ENCODE data around the gene SNRNP200. TPM values are rescaled to one million over a fixed set of nuclear protein-coding genes. Genes with fewer than 3 reads are reported as not detected.
"Not testable (repeated sequence)": the region's sequence is repeated elsewhere in the genome, so short reads cannot be mapped to it uniquely, and the experiment has no call there.

Gene SNRNP200
- total RNA-seq, 4 donors from 2014 or later = 75.8 to 150 (median 110) TPM

DNA sequence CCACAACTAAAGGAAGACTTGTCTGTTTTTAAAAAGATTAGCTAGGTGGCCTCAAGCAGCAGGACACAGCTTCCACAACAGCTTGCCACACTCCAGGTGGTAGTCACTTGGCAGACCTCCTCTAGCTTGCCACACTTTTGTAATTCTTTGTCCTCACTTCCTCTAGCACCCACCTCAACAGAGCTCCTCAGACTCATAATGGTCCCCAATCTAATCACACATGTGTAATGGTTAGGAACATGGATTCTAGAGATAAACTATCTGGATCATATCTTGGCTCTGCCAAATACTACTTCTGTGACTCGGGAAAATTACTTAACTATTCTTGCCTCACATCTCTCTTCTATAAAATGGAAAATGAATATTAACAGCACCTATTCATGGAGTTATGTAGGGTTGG, 3.5 kb downstream of the SNRNP200 start:
- peaks cover 70% of the 10 kb centered on the region for H3K36me3 ChIP-seq

GRCh38 chr2:96296925-96297324, 8.4 kb downstream of the SNRNP200 start:
- 73% methylated on average over 5 of the region's 5 CpGs for WGBS
- DNase-seq (ENCODE audit: low spot score in 2 of 2) = no peak
- H3K9me3 ChIP-seq = no peaks in the 10 kb centered on the region
- no peaks in the 10 kb centered on the region for H3K4me1 ChIP-seq
- no peaks in the 10 kb centered on the region for H3K27me3 ChIP-seq
- peaks cover 100% of the 10 kb centered on the region for H3K36me3 ChIP-seq
- no peak for TF ChIP-seq EP300 (IDR thresholded peaks at IDR 0.05)
- no peak for TF ChIP-seq POLR2A (IDR thresholded peaks at IDR 0.05)
- no peak for TF ChIP-seq POLR2AphosphoS5 (IDR thresholded peaks at IDR 0.05)
- TF ChIP-seq, protein P1, sequence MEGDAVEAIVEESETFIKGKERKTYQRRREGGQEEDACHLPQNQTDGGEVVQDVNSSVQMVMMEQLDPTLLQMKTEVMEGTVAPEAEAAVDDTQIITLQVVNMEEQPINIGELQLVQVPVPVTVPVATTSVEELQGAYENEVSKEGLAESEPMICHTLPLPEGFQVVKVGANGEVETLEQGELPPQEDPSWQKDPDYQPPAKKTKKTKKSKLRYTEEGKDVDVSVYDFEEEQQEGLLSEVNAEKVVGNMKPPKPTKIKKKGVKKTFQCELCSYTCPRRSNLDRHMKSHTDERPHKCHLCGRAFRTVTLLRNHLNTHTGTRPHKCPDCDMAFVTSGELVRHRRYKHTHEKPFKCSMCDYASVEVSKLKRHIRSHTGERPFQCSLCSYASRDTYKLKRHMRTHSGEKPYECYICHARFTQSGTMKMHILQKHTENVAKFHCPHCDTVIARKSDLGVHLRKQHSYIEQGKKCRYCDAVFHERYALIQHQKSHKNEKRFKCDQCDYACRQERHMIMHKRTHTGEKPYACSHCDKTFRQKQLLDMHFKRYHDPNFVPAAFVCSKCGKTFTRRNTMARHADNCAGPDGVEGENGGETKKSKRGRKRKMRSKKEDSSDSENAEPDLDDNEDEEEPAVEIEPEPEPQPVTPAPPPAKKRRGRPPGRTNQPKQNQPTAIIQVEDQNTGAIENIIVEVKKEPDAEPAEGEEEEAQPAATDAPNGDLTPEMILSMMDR (IDR thresholded peaks at IDR 0.05) = no peak
- H3K4me3 ChIP-seq = no peak overlapping the region
- H3K27ac ChIP-seq = no peak overlapping the region

More for the DNA sequence above, 3.5 kb downstream of the SNRNP200 start:
- Histone ChIP-seq H3K4me1 (peaks cover 30% of the 10 kb centered on the region), H3K4me3 (no peak overlapping the region), H3K27me3 (no peaks in the 10 kb centered on the region), H3K27ac (no peak overlapping the region), H3K9me3 (no peaks in the 10 kb centered on the region)
- no peak for DNase-seq (ENCODE audit: low spot score in 2 of 2)
- no peak for TF ChIP-seq EP300 (IDR thresholded peaks at IDR 0.05)
- no peak for TF ChIP-seq POLR2A (IDR thresholded peaks at IDR 0.05)
- TF ChIP-seq, protein P1 (IDR thresholded peaks at IDR 0.05) = no peak
- no peak for TF ChIP-seq POLR2AphosphoS5 (IDR thresholded peaks at IDR 0.05)
- 68% methylated on average over 1 of the region's 1 CpG for WGBS

GRCh38 chr2:96294271-96294670, 11.1 kb downstream of the SNRNP200 start:
- not testable (repeated sequence) for H3K27me3 ChIP-seq; H3K4me3 ChIP-seq; H3K27ac ChIP-seq; H3K4me1 ChIP-seq; DNase-seq (ENCODE audit: low spot score in 2 of 2); H3K9me3 ChIP-seq
- peaks cover 100% of the 10 kb centered on the region for H3K36me3 ChIP-seq
- 85% methylated on average over 8 of the region's 8 CpGs for WGBS

DNA sequence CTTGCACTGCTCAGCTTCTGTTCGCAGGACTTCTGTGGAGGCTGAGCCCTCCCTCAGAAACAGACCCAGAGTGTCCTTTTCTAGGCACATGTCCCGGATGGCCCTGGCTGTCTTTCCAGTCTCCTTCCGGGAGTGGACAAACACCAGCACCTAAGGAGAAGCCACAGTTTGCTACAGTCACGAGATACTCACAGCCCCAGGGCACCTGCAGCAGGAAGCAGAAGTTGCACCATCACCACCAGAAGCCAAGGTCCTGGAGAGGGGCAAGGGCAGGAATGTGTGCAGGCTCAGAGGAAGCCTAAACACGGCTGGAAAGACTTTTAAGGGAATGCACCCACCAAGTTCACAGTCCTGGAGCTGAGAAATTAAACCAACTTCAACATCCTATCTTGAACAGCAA, 13.6 kb downstream of the SNRNP200 start:
- H3K4me1 ChIP-seq = no peaks in the 10 kb centered on the region
- 88% methylated on average over 4 of the region's 5 CpGs for WGBS
- TF ChIP-seq POLR2A (IDR thresholded peaks at IDR 0.05) (no peak), POLR2AphosphoS5 (IDR thresholded peaks at IDR 0.05) (no peak), EP300 (IDR thresholded peaks at IDR 0.05) (no peak)
- TF ChIP-seq, protein P1 (IDR thresholded peaks at IDR 0.05) = no peak
- no peak for DNase-seq (ENCODE audit: low spot score in 2 of 2)
- H3K36me3 ChIP-seq = peaks cover 100% of the 10 kb centered on the region
- H3K27ac ChIP-seq = no peak overlapping the region
- no peaks in the 10 kb centered on the region for H3K27me3 ChIP-seq
- no peaks in the 10 kb centered on the region for H3K9me3 ChIP-seq
- H3K4me3 ChIP-seq = no peak overlapping the region

- no peak overlapping the region for H3K27ac ChIP-seq
- no peaks in the 10 kb centered on the region for H3K9me3 ChIP-seq
- DNase-seq (ENCODE audit: low spot score in 2 of 2) = no peak
- WGBS = 76% methylated on average over 6 of the region's 6 CpGs
- H3K4me3 ChIP-seq = no peak overlapping the region
- no peaks in the 10 kb centered on the region for H3K4me1 ChIP-seq
- TF ChIP-seq, protein P1 (IDR thresholded peaks at IDR 0.05) = no peak
- TF ChIP-seq POLR2AphosphoS5 (IDR thresholded peaks at IDR 0.05) (no peak), EP300 (IDR thresholded peaks at IDR 0.05) (no peak), POLR2A (IDR thresholded peaks at IDR 0.05) (no peak)
- H3K27me3 ChIP-seq = no peaks in the 10 kb centered on the region
- peaks cover 100% of the 10 kb centered on the region for H3K36me3 ChIP-seq
These were observed 18.0 kb downstream of the SNRNP200 start for GRCh38 chr2:96287273-96287856.
